ENCODE measurements around the gene GTPBP6. TPM values are rescaled to one million over a fixed set of nuclear protein-coding genes. Genes with fewer than 3 reads are reported as not detected.

Gene GTPBP6
- total RNA-seq, 2 donors from 2014 or later, result 32.6 to 33.5 TPM

GRCh38 chrX:333611-334311, 15.2 kb upstream of the GTPBP6 start:
- no peak overlapping the region for H3K27ac ChIP-seq
- H3K36me3 ChIP-seq, result no peaks in the 10 kb centered on the region
- H3K4me3 ChIP-seq, result no peak overlapping the region
- ATAC-seq (ENCODE audit: insufficient number of reproducible peaks, low FRiP score, low read depth) (no peak), DNase-seq (ENCODE audit: low spot score) (no peak)
- H3K4me1 ChIP-seq (ENCODE audit: control insufficient read depth in 1 of 2, low read depth in 2 of 2), result peaks cover 4 to 11% of the 10 kb centered on the region in 2 donors
- no peak for TF ChIP-seq CTCF (IDR thresholded peaks at IDR 0.05)
- no peaks in the 10 kb centered on the region for H3K9me3 ChIP-seq
- no peaks in the 10 kb centered on the region for H3K27me3 ChIP-seq (replicated peaks; ENCODE audit: insufficient read depth)

- Histone ChIP-seq H3K4me1 (ENCODE audit: control insufficient read depth in 1 of 2, low read depth in 2 of 2) (peaks cover 4 to 11% of the 10 kb centered on the region in 2 donors), H3K27ac (no peak overlapping the region), H3K9me3 (no peaks in the 10 kb centered on the region), H3K27me3 (replicated peaks; ENCODE audit: insufficient read depth) (no peaks in the 10 kb centered on the region), H3K36me3 (no peaks in the 10 kb centered on the region), H3K4me3 (no peak overlapping the region)
- no peak for TF ChIP-seq CTCF (IDR thresholded peaks at IDR 0.05)
- ATAC-seq (ENCODE audit: insufficient number of reproducible peaks, low FRiP score, low read depth) (no peak), DNase-seq (ENCODE audit: low spot score) (no peak)
Measured at GRCh38 chrX:332916-333610, 14.5 kb upstream of the GTPBP6 start.

- Histone ChIP-seq H3K4me3 (no peak overlapping the region), H3K27me3 (replicated peaks; ENCODE audit: insufficient read depth) (no peaks in the 10 kb centered on the region), H3K4me1 (ENCODE audit: control insufficient read depth in 1 of 2, low read depth in 2 of 2) (peaks cover 4 to 11% of the 10 kb centered on the region in 2 donors), H3K9me3 (no peaks in the 10 kb centered on the region), H3K36me3 (no peaks in the 10 kb centered on the region), H3K27ac (no peak overlapping the region)
- DNase-seq (ENCODE audit: low spot score), result no peak
- no peak for TF ChIP-seq CTCF (IDR thresholded peaks at IDR 0.05)
- no peak for ATAC-seq (ENCODE audit: insufficient number of reproducible peaks, low FRiP score, low read depth)
Measured at GRCh38 chrX:332496-332860, 13.9 kb upstream of the GTPBP6 start.

- Histone ChIP-seq H3K4me3 (peak overlapping the region; percentile 41), H3K4me1 (ENCODE audit: control insufficient read depth in 1 of 2, low read depth in 2 of 2) (peaks cover 4 to 11% of the 10 kb centered on the region in 2 donors), H3K9me3 (no peaks in the 10 kb centered on the region), H3K27ac (no peak overlapping the region), H3K27me3 (replicated peaks; ENCODE audit: insufficient read depth) (no peaks in the 10 kb centered on the region), H3K36me3 (no peaks in the 10 kb centered on the region)
- ATAC-seq (ENCODE audit: insufficient number of reproducible peaks, low FRiP score, low read depth), result no peak
- no peak for TF ChIP-seq CTCF (IDR thresholded peaks at IDR 0.05)
- DNase-seq (ENCODE audit: low spot score), result no peak
Measured at GRCh38 chrX:331825-332495, 13.4 kb upstream of the GTPBP6 start.

- Histone ChIP-seq H3K27ac (no peak overlapping the region), H3K4me1 (ENCODE audit: control insufficient read depth in 1 of 2, low read depth in 2 of 2) (peaks cover 4 to 11% of the 10 kb centered on the region in 2 donors), H3K9me3 (no peaks in the 10 kb centered on the region), H3K27me3 (replicated peaks; ENCODE audit: insufficient read depth) (no peaks in the 10 kb centered on the region), H3K36me3 (no peaks in the 10 kb centered on the region), H3K4me3 (peak overlapping the region; percentile 41)
- ATAC-seq (ENCODE audit: insufficient number of reproducible peaks, low FRiP score, low read depth), result no peak
- no peak for DNase-seq (ENCODE audit: low spot score)
- TF ChIP-seq CTCF (IDR thresholded peaks at IDR 0.05), result no peak
Measured at GRCh38 chrX:331151-331824, 12.7 kb upstream of the GTPBP6 start.

Data from thoracic aorta (tissue), 2 donors.